Fibroblast of skin of right biceps (primary cell): Measurements from ENCODE around the gene CALM1.

ENCODE experiments used
- DNase-seq: peaks from one replicate; pipeline ENCODE4 v3.0.0-alpha.2; 2013

CALM1 gene

GRCh38 chr14:90412058-90412457, 15.2 kb downstream of the CALM1 start:
- DNase-seq, result no peak

- DNase-seq, result no peak
These were observed 19.9 kb downstream of the CALM1 start for GRCh38 chr14:90416720-90417119.

- DNase-seq, result no peak
These were observed 21.2 kb downstream of the CALM1 start for GRCh38 chr14:90418053-90418452.

- peak; percentile 95 for DNase-seq
These were observed 22.4 kb downstream of the CALM1 start for GRCh38 chr14:90419200-90419599.

GRCh38 chr14:90421001-90421631, 24.3 kb downstream of the CALM1 start:
- DNase-seq, result no peak

- DNase-seq, result no peak
These were observed 24.8 kb downstream of the CALM1 start for GRCh38 chr14:90421632-90422020.

GRCh38 chr14:90423166-90423565, 26.3 kb downstream of the CALM1 start:
- no peak for DNase-seq

- no peak for DNase-seq
These were observed 27.2 kb downstream of the CALM1 start for GRCh38 chr14:90424075-90424474.

- DNase-seq, result no peak
These were observed 28.0 kb downstream of the CALM1 start for GRCh38 chr14:90424686-90425372.

- no peak for DNase-seq
These were observed 28.6 kb downstream of the CALM1 start for GRCh38 chr14:90425373-90425879.

GRCh38 chr14:90426031-90426540, 29.3 kb downstream of the CALM1 start:
- DNase-seq, result no peak

GRCh38 chr14:90426663-90427062, 29.8 kb downstream of the CALM1 start:
- DNase-seq, result peak; percentile 38

- DNase-seq, result no peak
These were observed 31.1 kb downstream of the CALM1 start for GRCh38 chr14:90427848-90428426.

- no peak for DNase-seq
These were observed 31.8 kb downstream of the CALM1 start for GRCh38 chr14:90428676-90429075.

GRCh38 chr14:90429236-90429635, 32.4 kb downstream of the CALM1 start:
- no peak for DNase-seq

- DNase-seq, result no peak
These were observed 32.9 kb downstream of the CALM1 start for GRCh38 chr14:90429754-90430153.

- DNase-seq, result no peak
These were observed 37.7 kb downstream of the CALM1 start for GRCh38 chr14:90434370-90435020.

- DNase-seq, result no peak
These were observed 42.0 kb downstream of the CALM1 start for GRCh38 chr14:90438841-90439240.

- no peak for DNase-seq
These were observed 43.2 kb downstream of the CALM1 start for GRCh38 chr14:90440021-90440451.

- no peak for DNase-seq
These were observed 43.8 kb downstream of the CALM1 start for GRCh38 chr14:90440592-90440991.

GRCh38 chr14:90442388-90442787, 45.6 kb downstream of the CALM1 start:
- no peak for DNase-seq

- no peak for DNase-seq
These were observed 46.6 kb downstream of the CALM1 start for GRCh38 chr14:90443161-90444076.
